Neuronal stem cell (in vitro differentiated cells): Measurements from ENCODE around the gene CCM2.
A peak's percentile ranks its signal among the peaks of the same experiment; 100 is the strongest.

ENCODE experiments used
- DNase-seq: peaks from one replicate; pipeline ENCODE4 v3.0.0-alpha.2; 2013; ENCODE audit warnings: low spot score
- H2AFZ ChIP-seq: one replicate; pipeline ENCODE4 v1.6.1; 2013; ENCODE audit warnings: mild to moderate bottlenecking, low read length, inconsistent platforms
- H2AK5ac ChIP-seq: 2 replicates; pipeline ENCODE4 v1.6.1; 2013; ENCODE audit warnings: low read depth, mild to moderate bottlenecking, inconsistent platforms, low read length, moderate library complexity, mixed read lengths
- H2BK120ac ChIP-seq: 2 replicates; pipeline ENCODE4 v1.6.1; 2013; ENCODE audit warnings: low read depth, mild to moderate bottlenecking, inconsistent platforms, low read length, moderate library complexity, mixed read lengths
- H2BK12ac ChIP-seq: one replicate; pipeline ENCODE4 v1.6.1; 2013; ENCODE audit warnings: low read length, inconsistent platforms
- H2BK15ac ChIP-seq: 2 replicates; pipeline ENCODE4 v1.6.1; 2013; ENCODE audit warnings: mild to moderate bottlenecking, low read length, inconsistent platforms, mixed read lengths
- H2BK5ac ChIP-seq: one replicate; pipeline ENCODE4 v1.6.1; 2013; ENCODE audit warnings: inconsistent platforms, mild to moderate bottlenecking, low read length, moderate library complexity
- H3K14ac ChIP-seq: one replicate; pipeline ENCODE4 v1.6.1; 2013; ENCODE audit warnings: low read length, inconsistent platforms
- H3K18ac ChIP-seq: 2 replicates; pipeline ENCODE4 v1.6.1; 2013; ENCODE audit warnings: low read length, inconsistent platforms
- H3K23ac ChIP-seq: 2 replicates; pipeline ENCODE4 v1.6.1; 2013; ENCODE audit warnings: low read depth, mild to moderate bottlenecking, mixed read lengths, low read length, inconsistent platforms; ENCODE audit not compliant: poor library complexity
- H3K27ac ChIP-seq: replicated peaks from 3 replicates; pipeline ENCODE4 v1.5.1; 2013; ENCODE audit warnings: low read length, inconsistent platforms
- H3K27me3 ChIP-seq, 3 experiments: 2 replicates each; pipeline ENCODE4 v1.6.1; 2013; ENCODE audit warnings: low read length in 3 of 3, mild to moderate bottlenecking in 2 of 3, inconsistent platforms in 1 of 3, low read depth in 1 of 3, mixed read lengths in 1 of 3, moderate library complexity in 1 of 3; ENCODE audit not compliant: control insufficient read depth in 3 of 3, insufficient read depth in 3 of 3
- H3K36me3 ChIP-seq, 2 donors: replicated peaks in 1 of 2; 2 replicates each; pipeline ENCODE4 v1.6.1; 2013; ENCODE audit warnings: low read length in 2 of 2; ENCODE audit not compliant: control insufficient read depth in 2 of 2, insufficient read depth in 2 of 2
- H3K4ac ChIP-seq: 2 replicates; pipeline ENCODE4 v1.6.1; 2013; ENCODE audit warnings: inconsistent platforms, mild to moderate bottlenecking, low read length, moderate library complexity
- H3K4me1 ChIP-seq, 2 donors: 1 replicate in 1 of 2; 2 replicates in 1 of 2; pipeline ENCODE4 v1.6.1; 2013; ENCODE audit warnings: low read length in 2 of 2, low read depth in 1 of 2; ENCODE audit not compliant: control insufficient read depth in 2 of 2, insufficient read depth in 1 of 2
- H3K4me2 ChIP-seq: one replicate; pipeline ENCODE4 v1.6.1; 2013; ENCODE audit warnings: mild to moderate bottlenecking, low read length, inconsistent platforms; ENCODE audit not compliant: insufficient read depth, poor library complexity, severe bottlenecking
- H3K4me3 ChIP-seq, 2 donors: 2 replicates each; pipeline ENCODE4 v1.5.1; 2013; ENCODE audit warnings: low read length in 2 of 2, mild to moderate bottlenecking in 2 of 2, inconsistent platforms in 1 of 2, moderate library complexity in 1 of 2
- H3K79me1 ChIP-seq: one replicate; pipeline ENCODE4 v1.6.1; 2013; ENCODE audit warnings: low read depth, mild to moderate bottlenecking, inconsistent platforms, low read length, moderate library complexity
- H3K9ac ChIP-seq: one replicate; pipeline ENCODE4 v1.6.1; 2013; ENCODE audit warnings: mild to moderate bottlenecking, low read depth, low read length, inconsistent platforms; ENCODE audit not compliant: poor library complexity
- H3K9me3 ChIP-seq, 2 donors: replicated peaks in 1 of 2; 2 replicates each; pipeline versions ENCODE3 to v1.6.1; 2013; ENCODE audit warnings: low read length in 2 of 2, mild to moderate bottlenecking in 2 of 2, inconsistent platforms in 1 of 2, low read depth in 1 of 2, mixed read lengths in 1 of 2, moderate library complexity in 1 of 2; ENCODE audit not compliant: control insufficient read depth in 2 of 2, insufficient read depth in 1 of 2
- H4K8ac ChIP-seq: one replicate; pipeline ENCODE4 v1.6.1; 2013; ENCODE audit warnings: low read depth, mild to moderate bottlenecking, inconsistent platforms, low read length, moderate library complexity
- H4K91ac ChIP-seq: one replicate; pipeline ENCODE4 v1.6.1; 2013; ENCODE audit warnings: low read length, low read depth, mild to moderate bottlenecking, inconsistent platforms; ENCODE audit not compliant: poor library complexity
- WGBS, 2 donors: extraction: QIAGEN DNeasy Blood & Tissue Kit; methylation state at CpG; one replicate each; pipeline ENCODE4 v1.1.7; 2013; ENCODE audit warnings: missing lambda C conversion rate in 2 of 2, mixed read lengths in 1 of 2; ENCODE audit not compliant: insufficient read length in 2 of 2, insufficient replicate concordance in 1 of 2; ENCODE audit errors: extremely low coverage in 2 of 2; 5-methylcytosine and 5-hydroxymethylcytosine counted together

Gene CCM2

DNA sequence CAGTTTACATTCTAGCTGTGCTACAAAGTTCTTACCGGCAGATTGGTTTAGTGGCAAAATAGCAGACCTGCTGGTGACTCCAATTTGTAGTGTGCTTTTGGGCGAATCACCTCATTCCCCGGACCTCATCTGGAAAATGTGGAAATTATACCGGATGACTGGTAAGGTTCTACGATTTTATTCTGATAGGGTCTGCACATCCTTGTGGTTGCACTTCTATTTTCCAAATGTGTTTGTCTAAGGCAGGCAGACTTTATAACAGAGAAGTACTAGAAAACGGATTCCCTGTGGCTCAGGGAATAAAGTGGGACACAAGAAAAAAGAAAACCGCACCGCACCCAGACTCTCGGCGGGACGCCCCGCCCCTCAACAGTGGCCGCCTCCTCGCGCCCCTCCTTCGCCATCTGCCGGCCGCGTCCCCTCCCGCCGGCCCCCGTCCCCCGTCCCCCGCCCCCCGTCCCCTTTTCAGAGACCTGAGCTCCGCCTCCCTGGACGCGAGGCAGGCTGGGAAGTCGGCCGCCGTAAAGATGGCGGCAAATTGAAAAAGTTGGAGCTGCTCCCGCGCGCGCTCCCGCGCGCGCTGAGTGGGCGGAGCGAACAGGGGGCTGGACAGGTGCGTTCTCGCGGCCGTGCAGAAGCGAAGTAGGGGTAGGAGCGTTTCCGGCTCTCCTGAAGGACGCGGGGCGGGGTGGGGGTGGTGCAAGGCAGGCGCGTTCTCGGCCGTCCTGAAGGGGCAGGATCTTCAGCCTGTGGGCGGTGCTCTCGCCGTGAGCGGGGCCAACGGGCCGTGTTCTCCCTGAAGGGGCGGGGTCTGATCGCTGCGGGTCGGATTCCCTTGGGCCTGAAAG lies 532 bp upstream of the CCM2 start:
- WGBS, 2 donors, result no CpG with 5 or more reads among the region's 66 CpGs

GRCh38 chr7:45001138-45001694 lies 1.2 kb downstream of the CCM2 start:
- H3K18ac ChIP-seq, result no peak overlapping the region
- H3K4me3 ChIP-seq, result peak overlapping the region; percentile 8 to 95
- H2BK12ac ChIP-seq, result no peak overlapping the region
- DNase-seq, result no peak
- peaks cover 13% of the 10 kb centered on the region for H3K79me1 ChIP-seq
- H3K14ac ChIP-seq, result no peak overlapping the region
- H4K8ac ChIP-seq, result no peak overlapping the region
- no CpG with 5 or more reads among the region's 10 CpGs for WGBS, 2 donors
- no peak overlapping the region for H2AFZ ChIP-seq
- no peak overlapping the region for H2BK120ac ChIP-seq
- H3K4ac ChIP-seq, result no peak overlapping the region
- H3K4me1 ChIP-seq, result peaks cover 7 to 9% of the 10 kb centered on the region in 2 donors
- H3K27ac ChIP-seq, result no peak overlapping the region
- H3K36me3 ChIP-seq, result peaks cover 4 to 15% of the 10 kb centered on the region in 2 donors
- H2BK5ac ChIP-seq, result no peak overlapping the region
- no peaks in the 10 kb centered on the region for H3K27me3 ChIP-seq
- H3K4me2 ChIP-seq, result peak overlapping the region; percentile 53
- H3K23ac ChIP-seq, result no peak overlapping the region
- H3K9me3 ChIP-seq, result no peaks in the 10 kb centered on the region
- H2AK5ac ChIP-seq, result no peak overlapping the region
- no peak overlapping the region for H2BK15ac ChIP-seq
- no peak overlapping the region for H4K91ac ChIP-seq
- no peak overlapping the region for H3K9ac ChIP-seq

More for the DNA sequence above, 532 bp upstream of the CCM2 start:
- Histone ChIP-seq H3K4me2 (peak overlapping the region; percentile 45), H4K8ac (no peak overlapping the region), H3K4me1 (peaks cover 7 to 9% of the 10 kb centered on the region in 2 donors), H3K14ac (no peak overlapping the region), H3K27me3 (no peaks in the 10 kb centered on the region), H3K4ac (no peak overlapping the region), H3K9me3 (no peaks in the 10 kb centered on the region), H2BK5ac (no peak overlapping the region), H3K27ac (peak overlapping the region; percentile 98), H3K4me3 (peak overlapping the region; percentile 94 to 95), H2BK12ac (no peak overlapping the region), H3K36me3 (peaks cover 4 to 10% of the 10 kb centered on the region in 2 donors), H2AFZ (peak overlapping the region; percentile 90), H2BK120ac (no peak overlapping the region), H2BK15ac (no peak overlapping the region), H3K18ac (peak overlapping the region; percentile 89), H2AK5ac (no peak overlapping the region), H3K23ac (peak overlapping the region; percentile 44), H3K79me1 (peaks cover 10% of the 10 kb centered on the region), H3K9ac (peak overlapping the region; percentile 93), H4K91ac (no peak overlapping the region)
- DNase-seq, result peak; percentile 99

- no peak overlapping the region for H3K4me3 ChIP-seq
- DNase-seq, result no peak
- H4K91ac ChIP-seq, result no peak overlapping the region
- H4K8ac ChIP-seq, result no peak overlapping the region
- no peak overlapping the region for H3K18ac ChIP-seq
- H2BK120ac ChIP-seq, result no peak overlapping the region
- no peak overlapping the region for H3K14ac ChIP-seq
- H3K27me3 ChIP-seq, result no peaks in the 10 kb centered on the region
- no peak overlapping the region for H3K23ac ChIP-seq
- no CpG with 5 or more reads among the region's 2 CpGs for WGBS, 2 donors
- no peak overlapping the region for H3K27ac ChIP-seq
- no peaks in the 10 kb centered on the region for H3K9me3 ChIP-seq
- no peak overlapping the region for H2BK15ac ChIP-seq
- H3K79me1 ChIP-seq, result peaks cover 13% of the 10 kb centered on the region
- peaks cover 4 to 18% of the 10 kb centered on the region in 2 donors for H3K36me3 ChIP-seq
- H3K9ac ChIP-seq, result no peak overlapping the region
- peaks cover 7 to 9% of the 10 kb centered on the region in 2 donors for H3K4me1 ChIP-seq
- H3K4me2 ChIP-seq, result no peak overlapping the region
- H2AFZ ChIP-seq, result no peak overlapping the region
- H3K4ac ChIP-seq, result no peak overlapping the region
- H2BK12ac ChIP-seq, result no peak overlapping the region
- no peak overlapping the region for H2AK5ac ChIP-seq
- no peak overlapping the region for H2BK5ac ChIP-seq
These were observed 1.8 kb downstream of the CCM2 start for GRCh38 chr7:45001826-45002225.

GRCh38 chr7:45003789-45004188 lies 3.8 kb downstream of the CCM2 start:
- no peak overlapping the region for H3K27ac ChIP-seq
- no peak overlapping the region for H2BK5ac ChIP-seq
- no peak overlapping the region for H2BK12ac ChIP-seq
- peaks cover 4 to 21% of the 10 kb centered on the region in 2 donors for H3K36me3 ChIP-seq
- H2AFZ ChIP-seq, result no peak overlapping the region
- no peak overlapping the region for H3K4me3 ChIP-seq
- no peak overlapping the region for H3K14ac ChIP-seq
- DNase-seq, result no peak
- H3K27me3 ChIP-seq, result no peaks in the 10 kb centered on the region
- H4K91ac ChIP-seq, result no peak overlapping the region
- H3K4ac ChIP-seq, result no peak overlapping the region
- WGBS, 2 donors, result no CpG with 5 or more reads among the region's 4 CpGs
- no peak overlapping the region for H3K18ac ChIP-seq
- no peak overlapping the region for H3K9ac ChIP-seq
- no peaks in the 10 kb centered on the region for H3K9me3 ChIP-seq
- H3K4me1 ChIP-seq, result peaks cover 7 to 9% of the 10 kb centered on the region in 2 donors
- H3K4me2 ChIP-seq, result no peak overlapping the region
- no peak overlapping the region for H3K23ac ChIP-seq
- no peak overlapping the region for H2BK15ac ChIP-seq
- H4K8ac ChIP-seq, result no peak overlapping the region
- no peak overlapping the region for H2BK120ac ChIP-seq
- no peak overlapping the region for H2AK5ac ChIP-seq
- H3K79me1 ChIP-seq, result peaks cover 16% of the 10 kb centered on the region
